PFSK-1 (cell line): ENCODE measurements around the gene KDM4F. TPM values are rescaled to one million over a fixed set of nuclear protein-coding genes. Genes with fewer than 3 reads are reported as not detected.
"Not testable (repeated sequence)": the region's sequence is repeated elsewhere in the genome, so short reads cannot be mapped to it uniquely, and the experiment has no call there.

Source experiments
- FOXP2 ChIP-seq: optimal IDR thresholded peaks from 2 replicates; pipeline ENCODE3; 2011; ENCODE audit warnings: borderline replicate concordance, control low read depth, inconsistent platforms; ENCODE audit not compliant: insufficient read depth; ENCODE audit errors: extremely low read length, extremely low read depth
- POLR2AphosphoS5 ChIP-seq: IDR thresholded peaks from 2 replicates; pipeline ENCODE4 v1.6.1; 2012; ENCODE audit warnings: low read depth, mild to moderate bottlenecking, control low read depth, low read length, moderate library complexity
- SIN3A ChIP-seq: IDR thresholded peaks from 2 replicates; pipeline ENCODE4 v1.6.1; 2012; ENCODE audit warnings: mild to moderate bottlenecking, low read length, moderate library complexity, borderline replicate concordance; ENCODE audit not compliant: insufficient read depth
- TAF1 ChIP-seq: IDR thresholded peaks from 2 replicates; pipeline ENCODE4 v1.6.1; 2012; ENCODE audit warnings: low read length, control low read depth, borderline replicate concordance; ENCODE audit not compliant: insufficient read depth
- polyA plus RNA-seq: library from polyadenylated mRNA; unstranded; fragments of >200 nt; gene quantifications from one replicate; pipeline ENCODE4 v1.2.1, GENCODE V29; 2012; ENCODE audit warnings: low read depth, missing spikeins; ENCODE audit not compliant: insufficient read length
- TF ChIP-seq, protein P1 (sequence below), 2 experiments: IDR thresholded peaks; 2 replicates each; pipeline versions ENCODE4 v1.6.1 to v1.8.0; 2011 to 2012; ENCODE audit warnings: low read depth in 2 of 2, low read length in 2 of 2, control low read depth in 1 of 2, inconsistent platforms in 1 of 2, mild to moderate bottlenecking in 1 of 2, moderate library complexity in 1 of 2; ENCODE audit not compliant: insufficient read depth in 1 of 2

The KDM4F gene
- polyA plus RNA-seq, result not detected

DNA sequence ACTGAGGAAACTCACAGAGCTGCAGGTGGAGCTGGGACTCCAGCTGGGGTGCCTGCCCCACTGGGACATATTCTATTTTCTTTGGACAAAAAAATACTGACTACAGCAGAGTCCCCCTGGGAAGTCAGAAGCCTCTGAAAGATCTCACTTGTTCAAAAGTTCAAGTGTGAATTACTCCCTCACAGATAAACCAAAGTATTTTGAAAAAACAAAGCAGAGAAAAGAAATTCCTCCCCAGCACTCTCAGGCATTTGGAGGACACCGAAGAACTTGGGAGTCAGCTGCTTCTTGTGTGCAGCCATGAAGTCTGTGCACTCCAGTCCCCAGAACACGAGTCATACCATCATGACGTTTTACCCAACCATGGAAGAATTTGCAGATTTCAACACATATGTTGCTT is at the start of gene KDM4F:
Gene KDM4F (plus strand): TSS at position 301 of the 400 bp plus-strand sequence.
- not testable (repeated sequence) for TF ChIP-seq POLR2AphosphoS5, TAF1, FOXP2

DNA sequence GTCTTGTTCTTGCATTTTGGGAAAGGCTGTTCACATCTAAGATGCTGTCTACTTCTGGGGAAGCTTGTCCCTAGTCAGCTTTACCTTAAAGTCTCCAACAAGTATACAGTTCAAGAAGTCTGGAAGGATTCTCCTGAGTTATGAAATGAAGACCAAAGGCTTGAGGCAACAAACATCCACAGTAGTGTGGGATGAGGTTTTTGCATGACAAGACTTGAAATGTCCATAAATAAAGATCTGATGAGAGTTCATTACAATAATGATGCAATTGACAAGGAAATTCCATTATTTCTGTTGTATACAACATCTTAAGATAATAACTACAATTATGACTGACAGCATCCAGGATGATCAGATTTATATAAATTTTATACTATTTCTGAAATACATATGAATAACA is 45.5 kb upstream of the KDM4F start:
- TF ChIP-seq TAF1 (no peak), SIN3A (no peak), POLR2AphosphoS5 (no peak), FOXP2 (no peak)
- TF ChIP-seq, protein P1, sequence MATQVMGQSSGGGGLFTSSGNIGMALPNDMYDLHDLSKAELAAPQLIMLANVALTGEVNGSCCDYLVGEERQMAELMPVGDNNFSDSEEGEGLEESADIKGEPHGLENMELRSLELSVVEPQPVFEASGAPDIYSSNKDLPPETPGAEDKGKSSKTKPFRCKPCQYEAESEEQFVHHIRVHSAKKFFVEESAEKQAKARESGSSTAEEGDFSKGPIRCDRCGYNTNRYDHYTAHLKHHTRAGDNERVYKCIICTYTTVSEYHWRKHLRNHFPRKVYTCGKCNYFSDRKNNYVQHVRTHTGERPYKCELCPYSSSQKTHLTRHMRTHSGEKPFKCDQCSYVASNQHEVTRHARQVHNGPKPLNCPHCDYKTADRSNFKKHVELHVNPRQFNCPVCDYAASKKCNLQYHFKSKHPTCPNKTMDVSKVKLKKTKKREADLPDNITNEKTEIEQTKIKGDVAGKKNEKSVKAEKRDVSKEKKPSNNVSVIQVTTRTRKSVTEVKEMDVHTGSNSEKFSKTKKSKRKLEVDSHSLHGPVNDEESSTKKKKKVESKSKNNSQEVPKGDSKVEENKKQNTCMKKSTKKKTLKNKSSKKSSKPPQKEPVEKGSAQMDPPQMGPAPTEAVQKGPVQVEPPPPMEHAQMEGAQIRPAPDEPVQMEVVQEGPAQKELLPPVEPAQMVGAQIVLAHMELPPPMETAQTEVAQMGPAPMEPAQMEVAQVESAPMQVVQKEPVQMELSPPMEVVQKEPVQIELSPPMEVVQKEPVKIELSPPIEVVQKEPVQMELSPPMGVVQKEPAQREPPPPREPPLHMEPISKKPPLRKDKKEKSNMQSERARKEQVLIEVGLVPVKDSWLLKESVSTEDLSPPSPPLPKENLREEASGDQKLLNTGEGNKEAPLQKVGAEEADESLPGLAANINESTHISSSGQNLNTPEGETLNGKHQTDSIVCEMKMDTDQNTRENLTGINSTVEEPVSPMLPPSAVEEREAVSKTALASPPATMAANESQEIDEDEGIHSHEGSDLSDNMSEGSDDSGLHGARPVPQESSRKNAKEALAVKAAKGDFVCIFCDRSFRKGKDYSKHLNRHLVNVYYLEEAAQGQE (IDR thresholded peaks at IDR 0.05; ENCODE audit: insufficient read depth in 1 of 2, low read depth in 2 of 2, low read length in 2 of 2), result no peak

DNA sequence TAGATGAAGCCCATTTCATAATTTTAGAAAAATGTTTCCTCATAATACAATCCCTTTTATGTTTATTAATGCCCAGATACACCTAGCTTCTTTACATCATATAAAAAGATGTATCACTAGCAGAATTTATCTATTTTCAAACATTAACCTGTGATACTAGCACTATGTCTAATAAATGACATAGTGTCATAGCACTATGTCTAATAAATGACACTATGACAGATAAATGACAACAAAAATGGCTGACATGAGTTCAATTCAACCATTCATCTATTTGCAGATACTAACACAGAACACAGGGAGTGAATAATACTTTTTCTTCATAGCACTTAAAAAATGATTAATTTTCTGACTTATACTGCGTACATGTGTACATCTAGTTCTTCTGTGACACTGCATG is 43.6 kb upstream of the KDM4F start:
- TF ChIP-seq POLR2AphosphoS5, result no peak
- TF ChIP-seq TAF1, result no peak
- TF ChIP-seq FOXP2, result no peak
- TF ChIP-seq, protein P1 (IDR thresholded peaks at IDR 0.05; ENCODE audit: insufficient read depth in 1 of 2, low read depth in 2 of 2, low read length in 2 of 2), result no peak
- TF ChIP-seq SIN3A, result no peak

DNA sequence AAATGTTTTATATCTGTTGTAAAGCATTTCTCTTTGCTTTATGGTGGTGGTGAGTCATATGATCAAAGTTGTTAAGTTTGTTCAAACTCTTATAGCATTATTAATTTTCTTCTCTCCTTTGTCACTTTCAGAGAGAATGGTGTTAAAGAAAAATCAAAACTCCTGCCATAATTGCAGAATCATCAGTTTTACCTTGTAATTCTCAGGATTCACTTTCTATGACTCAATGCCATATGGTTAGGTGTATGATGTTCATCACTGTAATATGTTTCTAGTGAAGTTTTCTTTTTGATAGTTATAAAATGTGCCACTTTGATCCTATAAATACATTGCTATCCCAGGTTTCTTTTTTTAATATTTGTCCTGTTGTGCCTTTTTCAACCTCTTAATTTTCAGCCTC is 37.8 kb upstream of the KDM4F start:
- TF ChIP-seq SIN3A (no peak), TAF1 (no peak), POLR2AphosphoS5 (no peak)
- TF ChIP-seq, protein P1 (IDR thresholded peaks at IDR 0.05; ENCODE audit: insufficient read depth in 1 of 2, low read depth in 2 of 2, low read length in 2 of 2), result no peak

DNA sequence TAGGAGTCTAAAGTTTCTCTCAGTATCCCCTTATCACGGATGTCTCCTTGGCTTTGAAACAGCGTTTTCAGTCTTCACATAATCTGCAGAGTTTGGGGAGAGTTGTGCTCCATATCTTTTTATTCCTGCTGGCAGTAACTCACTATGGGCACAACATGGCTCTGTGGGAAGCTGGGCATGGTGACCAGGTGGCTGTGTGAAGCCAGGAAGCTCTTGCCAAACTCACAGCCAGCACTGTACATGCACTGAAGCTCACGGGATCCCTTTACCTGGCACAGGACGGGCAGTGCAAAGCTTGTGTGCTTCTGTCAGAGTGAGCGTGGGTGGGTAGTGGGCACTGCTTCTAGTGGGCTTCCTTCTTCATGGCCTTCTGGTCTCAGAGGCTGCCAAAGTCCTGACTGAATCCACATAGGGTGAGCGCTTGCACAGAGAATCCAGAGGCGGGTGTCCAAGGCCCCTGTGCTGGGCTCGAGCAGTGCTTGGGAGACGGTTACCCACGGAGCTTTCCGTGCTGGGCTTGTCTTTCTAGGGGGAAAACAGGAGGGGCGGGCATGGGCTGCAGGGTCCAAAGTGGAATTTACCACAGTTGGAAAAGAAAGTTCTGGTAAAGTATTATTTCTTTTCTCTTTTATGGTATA is 34.9 kb upstream of the KDM4F start:
- TF ChIP-seq TAF1, result no peak
- TF ChIP-seq, protein P1 (IDR thresholded peaks at IDR 0.05; ENCODE audit: insufficient read depth in 1 of 2, low read depth in 2 of 2, low read length in 2 of 2), result no peak
